T-helper 2 cell treated with Interferon-gamma antibody and Interleukin-4, amounts not matched to agents 5 μg/mL and 100 μg/mL, for 36 hours (primary cell): ENCODE results near the gene MYLK4.
A peak's percentile ranks its signal among the peaks of the same experiment; 100 is the strongest.

Experiments used
- DNase-seq: peaks from one replicate; pipeline ENCODE4 v3.0.0; 2021; ENCODE audit warnings: low spot score
- H3K27ac Mint-ChIP-seq: one replicate; pipeline ENCODE4 v1.8.0; 2021; ENCODE audit warnings: mild to moderate bottlenecking, mixed read lengths
- H3K27me3 Mint-ChIP-seq: one replicate; pipeline ENCODE4 v1.8.0; 2021; ENCODE audit warnings: low read depth, mixed read lengths
- H3K36me3 Mint-ChIP-seq: one replicate; pipeline ENCODE4 v1.8.0; 2021; ENCODE audit warnings: low read depth, mixed read lengths
- H3K4me1 Mint-ChIP-seq: one replicate; pipeline ENCODE4 v1.8.0; 2021; ENCODE audit warnings: low read depth, mixed read lengths
- H3K4me3 Mint-ChIP-seq: one replicate; pipeline ENCODE4 v1.8.0; 2022; ENCODE audit warnings: mild to moderate bottlenecking, moderate library complexity, mixed read lengths
- H3K9me3 Mint-ChIP-seq: one replicate; pipeline ENCODE4 v1.8.0; 2021; ENCODE audit warnings: mixed read lengths

The MYLK4 gene

GRCh38 chr6:2652611-2653010, 98.1 kb downstream of the MYLK4 start:
- Mint-ChIP-seq H3K4me3 (no peak overlapping the region), H3K27me3 (peaks cover 21% of the 10 kb centered on the region), H3K36me3 (no peaks in the 10 kb centered on the region), H3K27ac (no peak overlapping the region), H3K9me3 (no peaks in the 10 kb centered on the region), H3K4me1 (no peaks in the 10 kb centered on the region)
- no peak for DNase-seq

DNA sequence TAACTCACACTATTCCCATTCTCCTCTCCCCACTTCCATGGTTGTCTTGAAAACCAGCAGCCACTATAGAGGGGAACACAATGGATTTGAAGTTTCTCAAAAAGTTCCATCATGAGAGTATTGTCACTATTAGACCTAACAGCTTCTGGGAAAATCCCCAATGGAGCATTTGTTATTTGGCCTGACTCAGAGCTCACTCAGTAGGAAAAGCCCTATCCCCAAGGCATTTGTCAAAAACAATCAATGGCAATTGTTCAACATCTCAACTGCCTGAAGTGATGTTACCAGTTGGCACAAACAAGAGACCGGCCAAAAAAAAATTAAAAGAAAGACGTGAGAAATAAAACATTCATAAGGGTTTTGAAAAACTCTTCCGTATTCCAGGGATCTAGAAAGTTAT, 98.8 kb downstream of the MYLK4 start:
- H3K27me3 Mint-ChIP-seq = peaks cover 21% of the 10 kb centered on the region
- H3K4me1 Mint-ChIP-seq = no peaks in the 10 kb centered on the region
- DNase-seq = no peak
- no peaks in the 10 kb centered on the region for H3K36me3 Mint-ChIP-seq
- H3K9me3 Mint-ChIP-seq = no peaks in the 10 kb centered on the region
- no peak overlapping the region for H3K27ac Mint-ChIP-seq
- H3K4me3 Mint-ChIP-seq = no peak overlapping the region

DNA sequence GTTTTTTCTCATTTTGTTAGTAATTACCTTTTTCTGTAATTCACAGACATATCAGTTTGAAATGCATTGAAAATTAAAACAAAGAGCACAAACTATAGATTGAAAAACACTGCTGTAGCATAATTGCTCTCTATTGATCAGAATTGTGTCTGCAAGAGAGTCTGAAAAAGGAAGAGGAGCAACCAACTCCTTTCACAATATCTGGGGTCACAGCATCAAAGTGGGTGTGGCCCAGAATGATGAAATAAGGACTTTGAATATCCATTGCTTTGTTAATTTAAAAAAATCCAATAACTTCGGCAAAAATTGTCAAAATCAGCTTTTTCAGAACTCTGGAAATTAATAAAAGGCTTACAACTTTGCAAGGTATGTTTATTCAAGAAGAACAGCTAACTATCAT, 99.2 kb downstream of the MYLK4 start:
- Mint-ChIP-seq H3K27ac (no peak overlapping the region), H3K9me3 (no peaks in the 10 kb centered on the region), H3K36me3 (no peaks in the 10 kb centered on the region), H3K4me3 (no peak overlapping the region), H3K27me3 (peaks cover 21% of the 10 kb centered on the region), H3K4me1 (no peaks in the 10 kb centered on the region)
- no peak for DNase-seq

GRCh38 chr6:2646346-2646745, 104.4 kb downstream of the MYLK4 start:
- Mint-ChIP-seq H3K36me3 (no peaks in the 10 kb centered on the region), H3K4me1 (peaks cover under 1% of the 10 kb centered on the region), H3K9me3 (no peaks in the 10 kb centered on the region), H3K27me3 (peaks cover 20% of the 10 kb centered on the region), H3K4me3 (no peak overlapping the region), H3K27ac (no peak overlapping the region)
- DNase-seq = no peak

GRCh38 chr6:2643935-2644539, 106.7 kb downstream of the MYLK4 start:
- no peak overlapping the region for H3K4me3 Mint-ChIP-seq
- H3K4me1 Mint-ChIP-seq = peaks cover 5% of the 10 kb centered on the region
- H3K27me3 Mint-ChIP-seq = peaks cover 26% of the 10 kb centered on the region
- DNase-seq = no peak
- no peak overlapping the region for H3K27ac Mint-ChIP-seq
- no peaks in the 10 kb centered on the region for H3K36me3 Mint-ChIP-seq
- no peaks in the 10 kb centered on the region for H3K9me3 Mint-ChIP-seq

DNA sequence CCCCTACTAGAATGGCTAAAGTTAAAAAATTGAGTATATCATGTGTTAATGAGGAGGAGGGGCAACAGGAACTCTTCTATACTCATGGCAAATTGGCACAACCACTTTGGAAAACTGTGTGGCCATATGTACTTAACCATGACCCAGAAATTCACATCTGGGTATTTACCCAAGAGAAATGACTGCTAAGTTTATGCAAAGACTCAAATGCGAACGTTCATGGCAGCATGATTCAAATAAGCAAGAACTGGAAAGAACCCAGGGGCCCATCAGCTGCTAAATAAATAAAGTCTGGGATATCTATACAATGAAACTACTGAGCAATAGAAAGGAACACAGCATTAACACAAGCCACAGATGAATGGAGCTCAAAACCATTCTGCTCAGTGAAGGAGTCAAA, 107.6 kb downstream of the MYLK4 start:
- H3K9me3 Mint-ChIP-seq = no peaks in the 10 kb centered on the region
- H3K27ac Mint-ChIP-seq = no peak overlapping the region
- DNase-seq = no peak
- no peaks in the 10 kb centered on the region for H3K36me3 Mint-ChIP-seq
- H3K27me3 Mint-ChIP-seq = peaks cover 22% of the 10 kb centered on the region
- no peak overlapping the region for H3K4me3 Mint-ChIP-seq
- H3K4me1 Mint-ChIP-seq = peaks cover 5% of the 10 kb centered on the region

GRCh38 chr6:2641044-2641725, 109.5 kb downstream of the MYLK4 start:
- H3K4me3 Mint-ChIP-seq = no peak overlapping the region
- no peaks in the 10 kb centered on the region for H3K36me3 Mint-ChIP-seq

GRCh38 chr6:2640551-2640950, 110.2 kb downstream of the MYLK4 start:
- no peaks in the 10 kb centered on the region for H3K36me3 Mint-ChIP-seq
- peaks cover 23% of the 10 kb centered on the region for H3K27me3 Mint-ChIP-seq

More at GRCh38 chr6:2641044-2641725, 109.5 kb downstream of the MYLK4 start:
- peaks cover 5% of the 10 kb centered on the region for H3K4me1 Mint-ChIP-seq
- no peak overlapping the region for H3K27ac Mint-ChIP-seq
- no peak for DNase-seq
- no peaks in the 10 kb centered on the region for H3K9me3 Mint-ChIP-seq
- H3K27me3 Mint-ChIP-seq = peaks cover 23% of the 10 kb centered on the region

GRCh38 chr6:2639896-2640295, 110.8 kb downstream of the MYLK4 start:
- Mint-ChIP-seq H3K27ac (no peak overlapping the region), H3K27me3 (peaks cover 23% of the 10 kb centered on the region), H3K4me1 (peaks cover 5% of the 10 kb centered on the region), H3K9me3 (no peaks in the 10 kb centered on the region), H3K4me3 (no peak overlapping the region), H3K36me3 (no peaks in the 10 kb centered on the region)
- no peak for DNase-seq

More at GRCh38 chr6:2640551-2640950, 110.2 kb downstream of the MYLK4 start:
- peaks cover 5% of the 10 kb centered on the region for H3K4me1 Mint-ChIP-seq
- H3K27ac Mint-ChIP-seq = no peak overlapping the region
- no peak overlapping the region for H3K4me3 Mint-ChIP-seq
- DNase-seq = no peak
- no peaks in the 10 kb centered on the region for H3K9me3 Mint-ChIP-seq

GRCh38 chr6:2639167-2639566, 111.6 kb downstream of the MYLK4 start:
- Mint-ChIP-seq H3K9me3 (no peaks in the 10 kb centered on the region), H3K27ac (no peak overlapping the region), H3K4me1 (peaks cover 10% of the 10 kb centered on the region), H3K27me3 (peaks cover 28% of the 10 kb centered on the region), H3K36me3 (no peaks in the 10 kb centered on the region), H3K4me3 (no peak overlapping the region)
- no peak for DNase-seq

GRCh38 chr6:2636672-2637071, 114.0 kb downstream of the MYLK4 start:
- Mint-ChIP-seq H3K4me3 (no peak overlapping the region), H3K36me3 (no peaks in the 10 kb centered on the region)
- no peak for DNase-seq

GRCh38 chr6:2635911-2636310, 114.8 kb downstream of the MYLK4 start:
- DNase-seq = no peak
- Mint-ChIP-seq H3K4me3 (no peak overlapping the region), H3K9me3 (no peaks in the 10 kb centered on the region), H3K27ac (no peak overlapping the region), H3K4me1 (peaks cover 6% of the 10 kb centered on the region), H3K27me3 (peaks cover 29% of the 10 kb centered on the region), H3K36me3 (no peaks in the 10 kb centered on the region)

More at GRCh38 chr6:2636672-2637071, 114.0 kb downstream of the MYLK4 start:
- Mint-ChIP-seq H3K27me3 (peaks cover 31% of the 10 kb centered on the region), H3K4me1 (peaks cover 10% of the 10 kb centered on the region), H3K9me3 (no peaks in the 10 kb centered on the region), H3K27ac (no peak overlapping the region)

DNA sequence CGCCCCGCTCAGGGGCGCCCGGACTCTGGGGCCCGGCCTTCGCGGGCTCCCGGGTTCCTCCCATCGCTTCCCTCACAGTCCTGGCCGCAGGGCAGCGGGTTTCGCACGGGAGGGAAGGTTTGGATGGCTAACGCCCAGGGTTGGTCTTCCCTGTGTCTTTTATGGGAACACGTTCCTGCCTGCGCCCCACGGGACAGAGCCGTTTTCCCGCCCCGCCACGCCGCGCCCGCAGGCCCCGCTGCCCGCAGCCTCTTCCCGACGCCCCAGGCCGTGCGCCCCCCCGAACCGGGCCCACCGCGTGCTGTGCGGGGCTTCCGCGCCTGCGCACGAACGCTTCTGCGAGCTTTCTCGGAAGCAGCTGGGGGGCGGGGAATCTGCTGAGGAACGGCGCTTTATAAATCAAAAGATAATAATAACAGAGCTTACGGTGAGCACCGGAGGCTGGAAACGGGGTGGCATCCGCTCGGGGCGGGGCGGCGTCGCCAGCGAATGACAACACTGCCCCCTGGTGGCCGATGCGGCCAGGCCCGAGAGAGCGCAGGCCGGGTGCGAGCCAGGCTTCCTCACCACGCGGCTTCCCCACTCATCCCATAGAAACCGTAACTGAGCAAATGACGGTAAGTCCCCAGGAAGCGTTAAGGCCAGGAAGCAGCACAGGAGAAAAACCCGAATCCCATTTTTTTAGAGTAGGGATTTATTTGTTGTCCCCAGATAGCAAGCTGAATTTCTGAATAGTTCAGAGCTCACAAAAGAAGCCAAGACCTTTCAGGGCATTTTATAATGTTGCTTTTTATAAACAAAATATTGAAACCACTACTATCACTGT, 116.4 kb downstream of the MYLK4 start:
- H3K9me3 Mint-ChIP-seq = no peaks in the 10 kb centered on the region
- no peak overlapping the region for H3K27ac Mint-ChIP-seq
- H3K4me3 Mint-ChIP-seq = peak overlapping the region; percentile 53
- H3K27me3 Mint-ChIP-seq = peaks cover 26% of the 10 kb centered on the region
- H3K4me1 Mint-ChIP-seq = peaks cover 4% of the 10 kb centered on the region
- H3K36me3 Mint-ChIP-seq = no peaks in the 10 kb centered on the region
- peak; percentile 76 for DNase-seq

DNA sequence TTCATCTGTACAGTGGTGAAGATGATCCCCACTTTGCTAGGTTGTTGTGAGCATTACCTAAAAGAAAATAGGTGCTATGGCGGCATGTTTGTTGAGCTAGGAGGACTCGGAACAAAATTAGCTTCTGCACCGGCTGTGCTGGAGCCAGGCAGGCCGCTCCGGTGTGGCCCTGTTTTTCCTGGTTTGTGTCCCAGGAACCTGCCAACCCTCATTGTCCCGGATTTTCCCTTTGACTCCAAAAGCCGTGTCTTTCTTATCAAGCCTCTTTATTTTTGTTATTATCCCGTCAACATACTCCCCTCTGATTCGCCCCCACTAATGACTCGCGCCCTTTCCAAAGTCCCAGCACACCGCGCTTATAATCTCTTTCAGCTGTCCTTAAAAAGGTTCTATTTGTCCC, 117.0 kb downstream of the MYLK4 start:
- no peaks in the 10 kb centered on the region for H3K36me3 Mint-ChIP-seq
- H3K27ac Mint-ChIP-seq = no peak overlapping the region
- no peaks in the 10 kb centered on the region for H3K9me3 Mint-ChIP-seq
- peaks cover 4% of the 10 kb centered on the region for H3K4me1 Mint-ChIP-seq
- peaks cover 26% of the 10 kb centered on the region for H3K27me3 Mint-ChIP-seq
- H3K4me3 Mint-ChIP-seq = peak overlapping the region; percentile 43
- no peak for DNase-seq
